Mesenchymal stem cell (in vitro differentiated cells and primary cell): ENCODE results near the gene NKTR.
A peak's percentile ranks its signal among the peaks of the same experiment; 100 is the strongest.

Source experiments
- DNase-seq: peaks from one replicate; pipeline ENCODE4 v3.0.0-alpha.2; 2013
- H2AFZ ChIP-seq: one replicate; pipeline ENCODE4 v1.6.1; 2013; ENCODE audit warnings: low read depth, mild to moderate bottlenecking, control low read depth, inconsistent platforms, low read length, moderate library complexity
- H2AK5ac ChIP-seq: 2 replicates; pipeline ENCODE4 v1.6.1; 2013; ENCODE audit warnings: low read length, moderate library complexity, mild to moderate bottlenecking, inconsistent platforms; ENCODE audit not compliant: severe bottlenecking
- H2BK120ac ChIP-seq: one replicate; pipeline ENCODE4 v1.6.1; 2013; ENCODE audit warnings: low read depth, mild to moderate bottlenecking, inconsistent platforms, low read length, moderate library complexity
- H2BK12ac ChIP-seq, 2 experiments: one replicate each; pipeline ENCODE4 v1.6.1; 2013; ENCODE audit warnings: inconsistent platforms in 2 of 2, low read length in 2 of 2, mild to moderate bottlenecking in 2 of 2, moderate library complexity in 2 of 2, control low read depth in 1 of 2
- H2BK15ac ChIP-seq: one replicate; pipeline ENCODE4 v1.6.1; 2013; ENCODE audit warnings: mild to moderate bottlenecking, low read depth, inconsistent platforms; ENCODE audit not compliant: poor library complexity, severe bottlenecking
- H2BK5ac ChIP-seq: 2 replicates; pipeline ENCODE4 v1.6.1; 2013; ENCODE audit warnings: low read depth, mild to moderate bottlenecking, low read length, control low read depth, inconsistent platforms; ENCODE audit not compliant: poor library complexity, severe bottlenecking
- H3K14ac ChIP-seq, 2 experiments: one replicate each; pipeline ENCODE4 v1.6.1; 2013; ENCODE audit warnings: inconsistent platforms in 2 of 2, low read length in 2 of 2, control low read depth in 1 of 2, mild to moderate bottlenecking in 1 of 2, moderate library complexity in 1 of 2
- H3K18ac ChIP-seq, 2 experiments: one replicate each; pipeline ENCODE4 v1.6.1; 2013; ENCODE audit warnings: inconsistent platforms in 2 of 2, low read length in 2 of 2, control low read depth in 1 of 2, low read depth in 1 of 2, mild to moderate bottlenecking in 1 of 2
- H3K23ac ChIP-seq, 2 experiments: one replicate each; pipeline ENCODE4 v1.6.1; 2013; ENCODE audit warnings: inconsistent platforms in 2 of 2, low read length in 2 of 2, mild to moderate bottlenecking in 2 of 2, moderate library complexity in 2 of 2, control low read depth in 1 of 2
- H3K27ac ChIP-seq: 2 replicates; pipeline ENCODE4 v1.5.1; 2013; ENCODE audit warnings: mild to moderate bottlenecking, moderate library complexity, low read length, control low read depth, inconsistent platforms; ENCODE audit not compliant: poor library complexity, severe bottlenecking
- H3K27me3 ChIP-seq, 2 experiments: 2 replicates each; pipeline versions ENCODE4 v1.6.1 to v1.7.0; 2013; ENCODE audit warnings: low read length in 2 of 2, mild to moderate bottlenecking in 2 of 2, moderate library complexity in 2 of 2, control low read depth in 1 of 2, inconsistent platforms in 1 of 2; ENCODE audit not compliant: control insufficient read depth in 1 of 2, insufficient read depth in 1 of 2
- H3K36me3 ChIP-seq, 2 experiments: 2 replicates each; pipeline versions ENCODE4 v1.6.1 to v1.7.0; 2013; ENCODE audit warnings: low read length in 2 of 2, control low read depth in 1 of 2, inconsistent platforms in 1 of 2, low read depth in 1 of 2, mild to moderate bottlenecking in 1 of 2; ENCODE audit not compliant: insufficient read depth in 2 of 2, control insufficient read depth in 1 of 2
- H3K4ac ChIP-seq, 2 experiments: one replicate each; pipeline ENCODE4 v1.6.1; 2013; ENCODE audit warnings: inconsistent platforms in 2 of 2, low read length in 2 of 2, mild to moderate bottlenecking in 2 of 2, moderate library complexity in 2 of 2, control low read depth in 1 of 2, low read depth in 1 of 2
- H3K4me1 ChIP-seq: 2 replicates; pipeline ENCODE4 v1.6.1; 2013; ENCODE audit warnings: low read depth, low read length, control low read depth; ENCODE audit not compliant: control insufficient read depth, insufficient read depth
- H3K4me2 ChIP-seq: 2 replicates; pipeline ENCODE4 v1.6.1; 2013; ENCODE audit warnings: low read length, mild to moderate bottlenecking, inconsistent platforms; ENCODE audit not compliant: poor library complexity, severe bottlenecking
- H3K4me3 ChIP-seq, 2 experiments: 2 replicates each; pipeline versions ENCODE4 v1.5.1 to v1.7.0; 2013; ENCODE audit warnings: low read length in 2 of 2, mild to moderate bottlenecking in 2 of 2, control low read depth in 1 of 2, low read depth in 1 of 2; ENCODE audit not compliant: insufficient read depth in 1 of 2
- H3K79me1 ChIP-seq: replicated peaks from 2 replicates; pipeline ENCODE4 v1.6.1; 2013; ENCODE audit warnings: mild to moderate bottlenecking, control low read depth, low read length, inconsistent platforms; ENCODE audit not compliant: poor library complexity, severe bottlenecking
- H3K9ac ChIP-seq: 2 replicates; pipeline ENCODE4 v1.7.0; 2013; ENCODE audit warnings: mild to moderate bottlenecking, low read length, moderate library complexity
- H3K9me3 ChIP-seq: 2 replicates; pipeline ENCODE4 v1.7.0; 2013; ENCODE audit warnings: mild to moderate bottlenecking, low read length; ENCODE audit not compliant: control insufficient read depth
- H4K8ac ChIP-seq: one replicate; pipeline ENCODE4 v1.6.1; 2013; ENCODE audit warnings: inconsistent platforms, mild to moderate bottlenecking, low read length, moderate library complexity
- H4K91ac ChIP-seq: one replicate; pipeline ENCODE4 v1.6.1; 2013; ENCODE audit warnings: mild to moderate bottlenecking, low read length, inconsistent platforms
- WGBS: methylation state at CpG from one replicate; pipeline ENCODE4 v1.1.7; 2013; ENCODE audit warnings: mixed read lengths; 5-methylcytosine and 5-hydroxymethylcytosine counted together

The NKTR gene

GRCh38 chr3:42656680-42657610 is 56.5 kb downstream of the NKTR start:
- no peak overlapping the region for H4K91ac ChIP-seq
- H3K4me1 ChIP-seq: peaks cover 56% of the 10 kb centered on the region
- H2BK12ac ChIP-seq: no peak overlapping the region
- H3K9ac ChIP-seq: no peak overlapping the region
- no peaks in the 10 kb centered on the region for H3K9me3 ChIP-seq
- no peak overlapping the region for H2AFZ ChIP-seq
- no peak overlapping the region for H2BK5ac ChIP-seq
- no peak for DNase-seq
- H3K36me3 ChIP-seq: peaks cover 42 to 51% of the 10 kb centered on the region in 2 experiments
- H2BK120ac ChIP-seq: no peak overlapping the region
- H2AK5ac ChIP-seq: no peak overlapping the region
- no peak overlapping the region for H4K8ac ChIP-seq
- no peaks in the 10 kb centered on the region for H3K27me3 ChIP-seq
- no peak overlapping the region for H3K18ac ChIP-seq
- no peak overlapping the region for H3K4ac ChIP-seq
- no peak overlapping the region for H2BK15ac ChIP-seq
- peak overlapping the region in 1 of 2 experiments; percentile 87 for H3K4me3 ChIP-seq
- peaks cover 30% of the 10 kb centered on the region for H3K79me1 ChIP-seq
- H3K27ac ChIP-seq: no peak overlapping the region
- no peak overlapping the region for H3K23ac ChIP-seq
- no peak overlapping the region for H3K14ac ChIP-seq
- 96% methylated on average over 8 of the region's 9 CpGs for WGBS
- no peak overlapping the region for H3K4me2 ChIP-seq

DNA sequence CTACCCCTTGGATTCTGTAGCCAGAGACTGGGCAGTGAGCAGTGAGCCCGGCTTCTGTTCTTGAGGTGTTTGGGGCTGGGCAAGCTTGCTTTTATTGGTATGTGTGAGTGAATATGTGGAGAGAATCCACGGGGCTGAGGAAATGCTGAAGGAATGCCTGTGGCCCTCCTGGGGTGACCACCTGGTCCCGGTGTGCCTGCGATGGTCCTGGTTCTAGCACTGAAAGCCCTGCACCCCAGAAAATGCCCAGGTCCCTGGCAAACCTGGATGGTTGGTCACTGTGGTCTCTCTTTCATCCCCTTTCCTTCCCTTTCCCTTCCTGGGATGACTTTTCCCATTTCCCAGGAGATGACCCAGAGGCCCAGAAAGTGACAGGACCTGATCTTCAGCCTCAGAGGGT is 57.2 kb downstream of the NKTR start:
- Histone ChIP-seq H3K9ac (no peak overlapping the region), H3K4me1 (peaks cover 49% of the 10 kb centered on the region)
- 94% methylated on average over 4 of the region's 4 CpGs for WGBS

GRCh38 chr3:42658091-42658770 is 57.7 kb downstream of the NKTR start:
- H2AK5ac ChIP-seq: no peak overlapping the region
- H3K4ac ChIP-seq: no peak overlapping the region
- peaks cover 44% of the 10 kb centered on the region for H3K4me1 ChIP-seq
- peaks cover 30% of the 10 kb centered on the region for H3K79me1 ChIP-seq
- no peak overlapping the region for H2BK5ac ChIP-seq
- no peak overlapping the region for H2BK15ac ChIP-seq
- no peak overlapping the region for H3K27ac ChIP-seq
- no peak overlapping the region for H3K4me2 ChIP-seq
- H3K23ac ChIP-seq: no peak overlapping the region
- H3K9ac ChIP-seq: no peak overlapping the region
- WGBS: 93% methylated on average over 34 of the region's 34 CpGs
- no peaks in the 10 kb centered on the region for H3K27me3 ChIP-seq
- H4K91ac ChIP-seq: peak overlapping the region; percentile 8
- no peak overlapping the region for H2BK12ac ChIP-seq
- peak overlapping the region; percentile 8 for H4K8ac ChIP-seq
- H3K14ac ChIP-seq: no peak overlapping the region
- DNase-seq: no peak
- H3K36me3 ChIP-seq: peaks cover 45 to 64% of the 10 kb centered on the region in 2 experiments
- no peaks in the 10 kb centered on the region for H3K9me3 ChIP-seq
- no peak overlapping the region for H2AFZ ChIP-seq
- H3K4me3 ChIP-seq: peak overlapping the region in 1 of 2 experiments; percentile 10
- no peak overlapping the region for H3K18ac ChIP-seq
- no peak overlapping the region for H2BK120ac ChIP-seq

More for the DNA sequence above, 57.2 kb downstream of the NKTR start:
- Histone ChIP-seq H4K8ac (no peak overlapping the region), H2AK5ac (no peak overlapping the region), H2BK15ac (no peak overlapping the region), H3K27ac (no peak overlapping the region), H3K4me2 (no peak overlapping the region), H3K36me3 (peaks cover 45 to 59% of the 10 kb centered on the region in 2 experiments), H3K4me3 (no peak overlapping the region), H3K9me3 (no peaks in the 10 kb centered on the region), H4K91ac (no peak overlapping the region), H3K4ac (no peak overlapping the region), H3K18ac (no peak overlapping the region), H2AFZ (no peak overlapping the region), H2BK12ac (no peak overlapping the region), H2BK5ac (no peak overlapping the region), H3K79me1 (peaks cover 30% of the 10 kb centered on the region), H3K14ac (no peak overlapping the region), H2BK120ac (no peak overlapping the region), H3K23ac (no peak overlapping the region), H3K27me3 (no peaks in the 10 kb centered on the region)
- no peak for DNase-seq

GRCh38 chr3:42658771-42659390 is 58.4 kb downstream of the NKTR start:
- H3K9ac ChIP-seq: no peak overlapping the region
- 95% methylated on average over 20 of the region's 22 CpGs for WGBS
- peaks cover 30% of the 10 kb centered on the region for H3K79me1 ChIP-seq
- H2AFZ ChIP-seq: no peak overlapping the region
- H3K27me3 ChIP-seq: no peaks in the 10 kb centered on the region
- no peak overlapping the region for H4K8ac ChIP-seq
- H3K4me2 ChIP-seq: no peak overlapping the region
- no peak overlapping the region for H3K4ac ChIP-seq
- peaks cover 45 to 71% of the 10 kb centered on the region in 2 experiments for H3K36me3 ChIP-seq
- H2BK5ac ChIP-seq: no peak overlapping the region
- no peak overlapping the region for H2AK5ac ChIP-seq
- H2BK12ac ChIP-seq: no peak overlapping the region
- DNase-seq: no peak
- H3K23ac ChIP-seq: no peak overlapping the region
- H3K18ac ChIP-seq: no peak overlapping the region
- H3K4me3 ChIP-seq: no peak overlapping the region
- H3K4me1 ChIP-seq: peaks cover 40% of the 10 kb centered on the region
- H3K9me3 ChIP-seq: no peaks in the 10 kb centered on the region
- no peak overlapping the region for H4K91ac ChIP-seq
- no peak overlapping the region for H3K14ac ChIP-seq
- no peak overlapping the region for H2BK15ac ChIP-seq
- H3K27ac ChIP-seq: no peak overlapping the region
- H2BK120ac ChIP-seq: no peak overlapping the region
